CD4-positive, alpha-beta memory T cell (primary cell): Measurements from ENCODE around the gene BACE1-AS. TPM values are rescaled to one million over a fixed set of nuclear protein-coding genes. Genes with fewer than 3 reads are reported as not detected.
"Not testable (repeated sequence)": the region's sequence is repeated elsewhere in the genome, so short reads cannot be mapped to it uniquely, and the experiment has no call there.

Experiments
- CTCF ChIA-PET: fragments of 350-600 bp; sonication (Branson Sonifier 250); formaldehyde crosslinking; loops from one replicate; lab custom pipeline; 2021; ENCODE audit warnings: inconsistent platforms; ENCODE audit not compliant: partially characterized antibody; lab: Charles Lee
- POLR2A ChIA-PET: fragments of 350-600 bp; sonication (Branson Sonifier 250); formaldehyde crosslinking; loops from one replicate; lab custom pipeline; 2021; ENCODE audit not compliant: partially characterized antibody; lab: Charles Lee
- DNase-seq, 5 donors: peaks; one replicate each; pipeline versions ENCODE4 v3.0.0 to v3.0.0-alpha.2; 2020 to 2022; ENCODE audit warnings: mixed read lengths in 1 of 5
- H3K27ac ChIP-seq: one replicate; pipeline ENCODE4 v1.7.0; 2013; ENCODE audit warnings: low read depth, low read length
- H3K27me3 ChIP-seq: 2 replicates; pipeline ENCODE4 v1.7.0; 2013; ENCODE audit warnings: mild to moderate bottlenecking, low read length, moderate library complexity; ENCODE audit not compliant: insufficient read depth
- H3K36me3 ChIP-seq: 2 replicates; pipeline ENCODE4 v1.7.0; 2013; ENCODE audit warnings: mild to moderate bottlenecking, low read length, moderate library complexity; ENCODE audit not compliant: insufficient read depth
- H3K4me1 ChIP-seq: 2 replicates; pipeline ENCODE4 v1.7.0; 2013; ENCODE audit warnings: mild to moderate bottlenecking, low read length, moderate library complexity; ENCODE audit not compliant: insufficient read depth
- H3K4me3 ChIP-seq, 2 donors: one replicate each; pipeline ENCODE4 v1.7.0; 2013; ENCODE audit warnings: low read length in 2 of 2, mild to moderate bottlenecking in 1 of 2
- H3K9me3 ChIP-seq, 2 donors: one replicate each; pipeline ENCODE4 v1.7.0; 2013; ENCODE audit warnings: low read length in 2 of 2, control low read depth in 1 of 2; ENCODE audit not compliant: control insufficient read depth in 1 of 2
- H3K27ac Mint-ChIP-seq, 7 donors: one replicate each; pipeline ENCODE4 v1.8.0; 2020 to 2021; ENCODE audit warnings: mixed read lengths in 7 of 7, mild to moderate bottlenecking in 6 of 7, inconsistent platforms in 3 of 7, moderate library complexity in 3 of 7
- H3K27me3 Mint-ChIP-seq, 2 donors: one replicate each; pipeline ENCODE4 v1.8.0; 2020 to 2021; ENCODE audit warnings: mixed read lengths in 2 of 2
- H3K36me3 Mint-ChIP-seq, 2 donors: one replicate each; pipeline ENCODE4 v1.8.0; 2020 to 2021; ENCODE audit warnings: mixed read lengths in 2 of 2, inconsistent platforms in 1 of 2, mild to moderate bottlenecking in 1 of 2
- H3K4me1 Mint-ChIP-seq, 4 donors: one replicate each; pipeline ENCODE4 v1.8.0; 2020 to 2021; ENCODE audit warnings: mixed read lengths in 4 of 4, mild to moderate bottlenecking in 1 of 4
- H3K4me3 Mint-ChIP-seq, 8 donors: one replicate each; pipeline ENCODE4 v1.8.0; 2020 to 2021; ENCODE audit warnings: mixed read lengths in 8 of 8, mild to moderate bottlenecking in 7 of 8, moderate library complexity in 6 of 8, inconsistent platforms in 3 of 8
- H3K9me3 Mint-ChIP-seq, 8 donors: one replicate each; pipeline ENCODE4 v1.8.0; 2020 to 2021; ENCODE audit warnings: mixed read lengths in 8 of 8, mild to moderate bottlenecking in 5 of 8, inconsistent platforms in 3 of 8, moderate library complexity in 1 of 8
- intact Hi-C: fragments of 100-400 bp; cut with micrococcal nuclease; formaldehyde crosslinking; loops from one replicate; pipeline ENCODE4 v1.15.1; 2023
- polyA plus RNA-seq, 2 donors: library from polyadenylated mRNA; unstranded; fragments of 300-500 nt; fragmentation: Illumina TruSeq; gene quantifications; one replicate each; pipeline ENCODE4 v1.2.3, GENCODE V29; 2021
- total RNA-seq, 2 experiments: library from RNA; stranded (reverse); gene quantifications; one replicate each; pipeline ENCODE4 v1.2.3, GENCODE V29; 2021

Gene BACE1-AS
- total and polyA plus RNA-seq, 4 experiments from 2014 or later, result 3.8 to 15.7 (median 15.3) TPM; not detected in 1

- H3K27me3 Mint-ChIP-seq, result no peaks in the 10 kb centered on the region
- no peaks in the 10 kb centered on the region for H3K4me1 ChIP-seq
- ChIA-PET POLR2A (no interaction called here), CTCF (no interaction called here)
- no peaks in the 10 kb centered on the region for H3K27me3 ChIP-seq
- peaks cover 0 to 4% (median under 1%) of the 10 kb centered on the region in 4 donors for H3K4me1 Mint-ChIP-seq
- H3K4me3 ChIP-seq, result no peak overlapping the region
- no peaks in the 10 kb centered on the region for H3K9me3 Mint-ChIP-seq
- H3K36me3 Mint-ChIP-seq, result peaks cover 22 to 26% of the 10 kb centered on the region in 2 donors
- no peaks in the 10 kb centered on the region for H3K9me3 ChIP-seq
- no peaks in the 10 kb centered on the region for H3K36me3 ChIP-seq
- H3K27ac Mint-ChIP-seq, result peak overlapping the region in 2 of 7 donors; percentile 22 to 30
- no peak overlapping the region for H3K4me3 Mint-ChIP-seq
- no peak overlapping the region for H3K27ac ChIP-seq
- intact Hi-C loops, result no loop called here
- no peak for DNase-seq
Measured at GRCh38 chr11:117259417-117259816, 31.7 kb upstream of the BACE1-AS start.

- H3K27ac ChIP-seq, intact Hi-C loops, H3K9me3 ChIP-seq, H3K36me3 ChIP-seq, H3K9me3 Mint-ChIP-seq, H3K27me3 ChIP-seq, H3K4me1 ChIP-seq, H3K27ac Mint-ChIP-seq, H3K4me3 ChIP-seq, H3K4me3 Mint-ChIP-seq, CTCF ChIA-PET, H3K4me1 Mint-ChIP-seq, H3K27me3 Mint-ChIP-seq, DNase-seq: not testable (repeated sequence)
- POLR2A ChIA-PET, result interaction anchor here (0.6 kb wide), 3 partner anchors 99 to 1307 kb away, joined by 3 to 4 read pairs (median 4); no protein-coding TSS in a partner anchor
- peaks cover 13 to 42% of the 10 kb centered on the region in 2 donors for H3K36me3 Mint-ChIP-seq
Measured at GRCh38 chr11:117264624-117265323, 26.4 kb upstream of the BACE1-AS start.

- Histone ChIP-seq H3K4me3 (no peak overlapping the region), H3K4me1 (no peaks in the 10 kb centered on the region), H3K27ac (no peak overlapping the region), H3K27me3 (no peaks in the 10 kb centered on the region), H3K9me3 (no peaks in the 10 kb centered on the region), H3K36me3 (no peaks in the 10 kb centered on the region)
- no peak for DNase-seq
- Mint-ChIP-seq H3K27ac (no peak overlapping the region), H3K36me3 (peaks cover 11 to 42% of the 10 kb centered on the region in 2 donors), H3K4me1 (peaks cover 0 to 5% (median 3%) of the 10 kb centered on the region in 4 donors), H3K4me3 (no peak overlapping the region), H3K27me3 (no peaks in the 10 kb centered on the region), H3K9me3 (no peaks in the 10 kb centered on the region)
- intact Hi-C loops, result no loop called here
- ChIA-PET CTCF (no interaction called here), POLR2A (no interaction called here)
Measured at GRCh38 chr11:117265745-117266144, 25.4 kb upstream of the BACE1-AS start.

- no peaks in the 10 kb centered on the region for H3K9me3 ChIP-seq
- Mint-ChIP-seq H3K4me1 (peaks cover 9 to 19% (median 16%) of the 10 kb centered on the region in 4 donors), H3K9me3 (peaks cover 0 to 10% (median 4%) of the 10 kb centered on the region in 8 donors), H3K27ac (peak overlapping the region in 1 of 7 donors; percentile 70), H3K36me3 (peaks cover 20 to 57% of the 10 kb centered on the region in 2 donors), H3K4me3 (no peak overlapping the region), H3K27me3 (no peaks in the 10 kb centered on the region)
- no peaks in the 10 kb centered on the region for H3K27me3 ChIP-seq
- H3K4me1 ChIP-seq, result peaks cover 6% of the 10 kb centered on the region
- H3K36me3 ChIP-seq, result no peaks in the 10 kb centered on the region
- intact Hi-C loops, result no loop called here
- ChIA-PET CTCF (interaction anchor here (1.3 kb wide), 1 partner anchor 44 kb away, joined by 3 read pairs; no protein-coding TSS in a partner anchor), POLR2A (no interaction called here)
- no peak overlapping the region for H3K4me3 ChIP-seq
- H3K27ac ChIP-seq, result no peak overlapping the region
- DNase-seq, result no peak
Measured at GRCh38 chr11:117269856-117270255, 21.3 kb upstream of the BACE1-AS start.

GRCh38 chr11:117271208-117271607 lies 19.9 kb upstream of the BACE1-AS start:
- Histone ChIP-seq H3K4me3 (no peak overlapping the region), H3K27me3 (no peaks in the 10 kb centered on the region), H3K4me1 (peaks cover 20% of the 10 kb centered on the region), H3K27ac (no peak overlapping the region), H3K36me3 (no peaks in the 10 kb centered on the region), H3K9me3 (no peaks in the 10 kb centered on the region)
- DNase-seq, result no peak
- Mint-ChIP-seq H3K36me3 (peaks cover 23 to 52% of the 10 kb centered on the region in 2 donors), H3K27ac (peak overlapping the region in 3 of 7 donors; percentile 47 to 79 (median 70)), H3K4me3 (no peak overlapping the region), H3K27me3 (no peaks in the 10 kb centered on the region), H3K9me3 (peaks cover 0 to 10% (median 4%) of the 10 kb centered on the region in 8 donors), H3K4me1 (peaks cover 20 to 33% (median 28%) of the 10 kb centered on the region in 4 donors)
- CTCF ChIA-PET, result interaction anchor here (1.0 kb wide), 1 partner anchor 36 kb away, joined by 3 read pairs; no protein-coding TSS in a partner anchor
- intact Hi-C loops, result no loop called here
- POLR2A ChIA-PET, result no interaction called here

GRCh38 chr11:117272175-117272574 lies 19.0 kb upstream of the BACE1-AS start:
- CTCF ChIA-PET, result interaction anchor here (1.0 kb wide), 1 partner anchor 37 kb away, joined by 3 read pairs; no protein-coding TSS in a partner anchor
- not testable (repeated sequence) for H3K9me3 ChIP-seq

GRCh38 chr11:117273550-117274289 lies 17.4 kb upstream of the BACE1-AS start:
- ChIA-PET CTCF (interaction anchor here (1.3 kb wide), 1 partner anchor 38 kb away, joined by 3 read pairs; no protein-coding TSS in a partner anchor), POLR2A (interaction anchor here (0.6 to 1.0 kb wide), 4 partner anchors 44 to 58 kb away, joined by 3 to 6 read pairs (median 4); partner anchors contain the start of gene CEP164)
- DNase-seq, result no peak
- H3K9me3 ChIP-seq, result no peaks in the 10 kb centered on the region
- Mint-ChIP-seq H3K27me3 (no peaks in the 10 kb centered on the region), H3K4me3 (peak overlapping the region in 7 of 8 donors; percentile 12 to 61 (median 34)), H3K27ac (peak overlapping the region; percentile 54 to 88 (median 72)), H3K4me1 (peaks cover 27 to 49% (median 40%) of the 10 kb centered on the region in 4 donors), H3K9me3 (peaks cover 0 to 10% (median 4%) of the 10 kb centered on the region in 8 donors), H3K36me3 (peaks cover 21 to 32% of the 10 kb centered on the region in 2 donors)
- H3K4me1 ChIP-seq, result peaks cover 37% of the 10 kb centered on the region
- no peak overlapping the region for H3K4me3 ChIP-seq
- H3K36me3 ChIP-seq, result no peaks in the 10 kb centered on the region
- H3K27me3 ChIP-seq, result no peaks in the 10 kb centered on the region
- intact Hi-C loops, result loop anchor here (1.0 kb wide), 1 partner anchor 13 kb away; no protein-coding TSS in a partner anchor
- H3K27ac ChIP-seq, result no peak overlapping the region

More at GRCh38 chr11:117272175-117272574, 19.0 kb upstream of the BACE1-AS start:
- H3K36me3 ChIP-seq, intact Hi-C loops, H3K27me3 ChIP-seq, H3K27ac Mint-ChIP-seq, POLR2A ChIA-PET, H3K4me3 Mint-ChIP-seq, DNase-seq, H3K27me3 Mint-ChIP-seq, H3K27ac ChIP-seq, H3K4me3 ChIP-seq, H3K9me3 Mint-ChIP-seq: not testable (repeated sequence)
- peaks cover 28% of the 10 kb centered on the region for H3K4me1 ChIP-seq
- Mint-ChIP-seq H3K4me1 (peaks cover 21 to 38% (median 31%) of the 10 kb centered on the region in 4 donors), H3K36me3 (peaks cover 23 to 44% of the 10 kb centered on the region in 2 donors)
